NCI-H460 (cell line): ENCODE data around the gene CAMK2D. TPM values are rescaled to one million over a fixed set of nuclear protein-coding genes. Genes with fewer than 3 reads are reported as not detected.
"Not testable (repeated sequence)": the region's sequence is repeated elsewhere in the genome, so short reads cannot be mapped to it uniquely, and the experiment has no call there.

Experiments
- DNase-seq: peaks from one replicate; pipeline ENCODE4 v3.0.0-alpha.2; 2016; ENCODE audit warnings: low read depth; ENCODE audit errors: extremely low read depth
- total RNA-seq: library from RNA; depleted of rRNA; stranded (reverse); fragments of >200 nt; shearing (Covaris generic); gene quantifications from 2 replicates; pipeline ENCODE4 v1.2.3, GENCODE V29; 2014

The CAMK2D gene
- total RNA-seq, 1 experiment from 2014 or later, result 58.8 TPM

GRCh38 chr4:113764720-113765264 is 3.3 kb upstream of the CAMK2D start:
- DNase-seq, result no peak

- DNase-seq, result not testable (repeated sequence)
Measured at GRCh38 chr4:113763923-113764322, 2.4 kb upstream of the CAMK2D start.

- DNase-seq, result no peak
Measured at GRCh38 chr4:113763029-113763285, 1.4 kb upstream of the CAMK2D start.

- DNase-seq, result peak; percentile 98
Measured at GRCh38 chr4:113762186-113763028, 869 bp upstream of the CAMK2D start.

- DNase-seq, result peak; percentile 39
Measured at GRCh38 chr4:113760795-113761619, 531 bp downstream of the CAMK2D start.

- DNase-seq, result peak; percentile 30
Measured at GRCh38 chr4:113760094-113760794, 1.3 kb downstream of the CAMK2D start.

GRCh38 chr4:113759696-113760093 is 1.8 kb downstream of the CAMK2D start:
- DNase-seq, result no peak

- DNase-seq, result no peak
Measured at GRCh38 chr4:113758372-113758771, 3.2 kb downstream of the CAMK2D start.

GRCh38 chr4:113757486-113757885 is 4.1 kb downstream of the CAMK2D start:
- DNase-seq, result no peak

- DNase-seq, result no peak
Measured at GRCh38 chr4:113756005-113756410, 5.5 kb downstream of the CAMK2D start.

- DNase-seq, result no peak
Measured at GRCh38 chr4:113750734-113751133, 10.8 kb downstream of the CAMK2D start.

- no peak for DNase-seq
Measured at GRCh38 chr4:113750296-113750695, 11.2 kb downstream of the CAMK2D start.

GRCh38 chr4:113749178-113749577 is 12.4 kb downstream of the CAMK2D start:
- no peak for DNase-seq

GRCh38 chr4:113747949-113748348 is 13.6 kb downstream of the CAMK2D start:
- DNase-seq, result no peak

- DNase-seq, result no peak
Measured at GRCh38 chr4:113745711-113746110, 15.8 kb downstream of the CAMK2D start.

GRCh38 chr4:113744667-113745240 is 16.8 kb downstream of the CAMK2D start:
- DNase-seq, result no peak

- DNase-seq, result no peak
Measured at GRCh38 chr4:113743690-113744089, 17.8 kb downstream of the CAMK2D start.

GRCh38 chr4:113742643-113743042 is 18.9 kb downstream of the CAMK2D start:
- no peak for DNase-seq

- DNase-seq, result no peak
Measured at GRCh38 chr4:113741956-113742355, 19.6 kb downstream of the CAMK2D start.

GRCh38 chr4:113740857-113741379 is 20.6 kb downstream of the CAMK2D start:
- DNase-seq, result no peak
